HG02798 (cell line): ENCODE results near the gene OGFOD1.
"Not testable (repeated sequence)": the region's sequence is repeated elsewhere in the genome, so short reads cannot be mapped to it uniquely, and the experiment has no call there.

Source experiments
- ATAC-seq: cut with Tn5 transposase; IDR thresholded peaks from one replicate; pipeline ENCODE4 v1.9.1; 2021; ENCODE audit warnings: mild to moderate bottlenecking; ENCODE audit not compliant: unreplicated experiment, poor library complexity

Gene OGFOD1

DNA sequence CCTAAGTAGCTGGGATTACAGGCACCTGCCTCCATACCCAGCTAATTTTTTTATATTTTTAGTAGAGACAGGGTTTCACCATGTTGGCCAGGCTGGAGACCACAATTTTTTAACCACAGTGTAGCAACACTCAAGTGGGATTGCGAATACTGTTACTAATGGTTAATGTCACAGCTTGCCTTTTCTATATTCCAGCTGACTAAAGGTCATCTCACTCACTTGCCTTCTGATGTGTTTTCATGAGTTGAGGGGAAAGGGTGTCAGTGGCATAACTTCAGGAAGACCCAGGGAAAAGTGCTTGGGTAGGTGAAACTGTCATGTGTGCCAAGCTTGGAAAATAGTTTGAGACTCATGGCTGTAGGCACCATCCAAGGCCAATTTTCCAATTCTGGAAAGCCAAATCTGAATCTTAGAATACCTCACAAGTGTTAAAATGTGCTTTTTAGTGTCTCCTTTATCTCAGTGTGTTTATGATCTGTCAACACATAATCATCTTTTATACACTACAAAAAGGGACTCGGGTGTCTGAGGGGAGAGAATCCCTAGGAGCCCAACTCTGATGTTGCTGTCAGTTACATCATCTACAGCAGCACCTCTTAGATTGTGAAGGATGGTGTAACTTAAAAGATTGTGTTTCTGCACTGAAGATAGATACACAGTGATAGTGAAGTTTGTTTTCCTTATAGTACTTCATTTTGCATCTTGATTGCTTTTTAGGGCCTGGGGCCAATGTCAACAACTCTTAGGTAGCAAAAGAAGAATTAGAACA is 27.1 kb downstream of the OGFOD1 start:
- ATAC-seq, result no peak

DNA sequence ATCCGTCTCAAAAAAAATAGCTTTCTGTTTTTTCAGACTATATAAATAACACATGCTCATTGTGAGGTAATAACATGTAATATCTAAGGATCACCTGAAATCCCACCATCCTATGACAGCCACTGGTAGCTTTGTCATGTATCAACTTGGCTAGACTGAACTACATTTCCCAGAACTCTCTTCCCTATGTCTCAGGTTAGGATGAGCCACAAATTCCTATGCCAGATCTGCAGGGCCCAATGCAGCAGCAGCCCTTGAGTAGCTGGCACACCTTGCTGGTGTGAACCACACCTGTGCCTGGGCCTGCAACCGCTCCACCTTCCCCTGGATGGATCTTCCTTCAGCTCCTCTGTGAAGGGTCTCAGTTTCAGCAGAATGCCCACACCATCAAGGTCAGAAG is 28.1 kb downstream of the OGFOD1 start:
- no peak for ATAC-seq

DNA sequence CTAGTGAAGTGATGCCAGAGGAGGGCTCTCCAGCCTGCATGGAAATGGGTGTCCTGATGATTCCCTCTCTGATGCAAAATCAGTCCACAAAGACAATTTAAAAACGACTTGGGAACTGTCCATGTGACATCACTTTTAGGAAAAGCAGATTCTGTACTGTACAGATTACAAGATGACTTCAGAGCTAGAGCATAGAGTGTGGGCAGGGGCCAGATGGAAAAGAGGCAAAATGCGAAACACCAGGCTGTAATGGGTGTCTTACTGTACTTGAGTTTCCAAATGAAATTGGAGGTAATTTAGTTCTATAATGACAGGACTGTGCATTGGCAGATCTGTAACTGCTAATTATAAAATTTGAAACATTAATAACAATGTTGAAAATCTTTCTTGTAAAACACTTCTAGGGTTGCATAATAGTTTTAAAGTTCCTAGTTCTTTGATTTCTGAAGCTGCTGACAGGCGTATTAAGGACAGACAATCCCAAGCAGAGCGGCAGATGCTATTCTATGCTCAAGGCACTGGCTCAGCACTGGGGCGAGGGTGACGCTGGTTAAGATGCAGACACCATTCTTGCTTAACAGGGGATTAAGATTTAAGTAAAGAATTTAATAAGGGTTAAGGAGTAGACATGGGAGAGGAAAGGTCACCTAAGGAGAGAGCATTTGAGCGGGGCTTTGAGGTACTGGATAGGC is 29.6 kb downstream of the OGFOD1 start:
- ATAC-seq, result no peak

DNA sequence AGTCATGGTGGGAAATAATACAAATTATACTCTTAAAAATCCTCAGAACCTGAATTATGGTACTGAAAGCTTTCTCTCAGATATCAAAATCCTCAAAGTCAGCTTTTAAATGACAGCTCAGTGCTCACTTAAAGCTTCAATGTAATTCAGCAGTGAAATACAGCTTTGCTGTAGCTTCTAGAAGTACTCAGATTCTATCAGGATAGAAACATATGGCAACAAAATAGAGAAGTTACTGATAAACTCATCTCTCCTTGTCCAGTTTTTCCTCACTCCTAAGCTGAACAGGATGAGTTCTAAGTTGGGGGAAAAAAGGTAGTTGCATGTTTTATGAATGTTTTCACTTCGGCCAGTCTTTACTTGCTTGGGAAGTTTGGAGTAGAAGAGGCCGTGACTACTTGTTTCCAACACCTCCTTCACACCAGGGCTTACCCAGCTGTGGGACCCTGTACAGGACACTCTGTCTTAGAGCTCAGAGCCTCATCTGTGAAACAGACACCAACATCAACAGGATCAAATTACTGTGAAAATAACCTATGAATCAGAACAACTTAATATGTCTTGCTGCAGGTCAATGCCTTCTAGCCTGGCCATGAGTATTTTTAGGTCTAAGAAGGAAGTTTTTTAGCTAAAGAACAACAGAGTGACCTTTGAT is 30.2 kb downstream of the OGFOD1 start:
- ATAC-seq, result no peak

DNA sequence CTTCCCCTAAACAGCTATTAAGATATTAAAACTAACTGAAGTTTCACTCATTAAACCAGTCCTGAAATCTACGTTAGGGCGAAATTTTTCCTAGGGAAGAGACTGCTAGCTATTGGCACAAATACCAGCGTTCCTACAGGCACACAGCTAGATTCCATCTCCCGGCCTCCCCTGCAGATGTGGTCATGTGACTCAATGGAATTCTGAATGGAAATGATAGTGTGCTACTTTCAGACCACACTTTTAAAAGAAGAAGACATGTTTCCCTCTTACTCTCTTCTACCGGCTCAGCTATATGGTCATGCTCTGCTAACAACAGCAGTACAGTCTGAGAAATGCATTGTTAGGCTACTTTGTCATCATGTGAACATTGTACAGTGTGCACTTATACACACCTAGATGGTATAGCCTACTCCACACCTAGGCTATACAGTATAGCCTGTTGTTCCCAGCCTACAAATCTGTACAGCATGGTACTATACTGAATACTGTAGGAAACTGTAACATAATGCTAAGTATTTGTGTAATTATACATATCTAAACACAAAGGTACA is 31.4 kb downstream of the OGFOD1 start:
- no peak for ATAC-seq

DNA sequence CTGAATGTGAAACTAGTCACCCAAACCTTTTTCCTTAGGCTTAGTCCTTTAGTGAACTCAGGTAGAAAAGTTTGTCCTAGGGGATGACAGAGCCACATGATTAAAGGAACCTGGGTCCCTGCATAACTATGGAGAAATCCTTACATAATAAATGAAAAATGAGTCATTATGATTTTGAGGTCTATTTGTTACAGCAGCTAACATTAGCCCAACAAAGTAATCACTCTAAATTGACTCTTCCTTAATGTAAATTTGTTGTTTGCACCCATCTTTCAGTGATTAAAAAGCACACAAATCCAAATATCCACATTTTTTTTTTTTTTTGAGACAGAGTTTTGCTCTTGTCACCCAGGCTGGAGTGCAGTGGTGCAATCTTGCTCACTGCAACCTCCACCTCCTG is 32.0 kb downstream of the OGFOD1 start:
- no peak for ATAC-seq

DNA sequence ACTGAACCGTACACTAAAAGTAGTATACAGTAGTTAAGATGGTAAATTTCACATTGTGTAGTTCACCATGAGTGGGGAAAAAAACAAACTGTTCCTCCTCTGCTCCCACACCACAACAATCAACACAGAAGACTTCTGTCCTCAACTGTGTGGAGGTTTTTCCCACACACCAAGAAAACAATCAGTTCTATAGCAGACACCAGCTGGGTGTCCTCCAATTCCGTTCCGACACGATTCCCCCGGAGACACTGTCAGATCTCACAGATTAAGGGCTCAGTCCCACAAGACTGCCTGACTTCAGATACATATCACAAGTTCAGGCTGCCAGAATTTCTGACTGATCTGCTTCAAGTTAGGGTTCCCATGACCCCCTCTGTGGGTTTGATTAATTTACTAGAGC is 36.7 kb downstream of the OGFOD1 start:
- ATAC-seq, result no peak

DNA sequence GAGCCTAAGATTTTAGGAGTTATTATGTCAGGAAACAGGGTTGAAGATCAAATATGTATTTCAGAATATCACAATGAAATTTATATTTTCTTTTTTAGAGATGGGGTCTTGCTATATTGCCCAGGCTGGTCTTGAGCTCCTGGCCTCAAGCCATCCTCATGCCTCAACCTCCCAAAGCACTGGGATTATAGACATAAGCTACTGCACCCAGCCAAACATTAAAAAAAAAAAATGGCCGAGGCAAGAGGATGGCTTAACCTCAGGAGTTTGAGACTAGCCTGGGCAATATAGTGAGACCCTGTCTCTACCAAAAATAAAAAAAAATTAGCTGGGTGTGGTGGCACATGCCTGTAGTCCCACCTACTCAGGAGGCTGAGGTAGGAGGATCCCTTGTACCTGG is 37.5 kb downstream of the OGFOD1 start:
- ATAC-seq, result not testable (repeated sequence)

DNA sequence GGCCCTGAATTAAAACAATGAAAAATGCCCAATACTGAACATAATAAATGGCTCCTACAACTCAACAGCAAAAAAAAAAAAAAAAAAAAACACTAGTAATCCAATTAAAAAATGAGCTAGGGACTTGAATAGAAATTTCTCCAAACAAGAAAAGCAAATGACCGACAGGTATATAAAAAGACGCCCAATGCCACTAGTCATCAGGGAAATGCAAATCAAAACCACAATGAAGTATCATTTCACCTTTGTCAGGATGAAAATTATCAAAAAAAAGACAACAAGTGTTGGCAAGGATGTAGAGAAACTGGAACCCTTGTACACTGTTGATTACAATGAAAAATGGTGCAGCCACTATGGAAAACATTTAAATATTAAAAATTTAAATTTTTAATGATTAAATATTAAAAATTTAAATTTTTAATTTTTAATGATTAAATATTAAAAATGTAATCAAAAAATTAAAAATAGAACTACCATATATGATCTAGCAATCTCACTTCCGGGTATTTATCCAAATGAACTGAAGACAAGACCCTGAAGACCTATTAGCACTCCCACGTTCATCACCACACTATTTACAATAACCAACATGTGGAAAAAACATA is 40.4 kb downstream of the OGFOD1 start:
- no peak for ATAC-seq

DNA sequence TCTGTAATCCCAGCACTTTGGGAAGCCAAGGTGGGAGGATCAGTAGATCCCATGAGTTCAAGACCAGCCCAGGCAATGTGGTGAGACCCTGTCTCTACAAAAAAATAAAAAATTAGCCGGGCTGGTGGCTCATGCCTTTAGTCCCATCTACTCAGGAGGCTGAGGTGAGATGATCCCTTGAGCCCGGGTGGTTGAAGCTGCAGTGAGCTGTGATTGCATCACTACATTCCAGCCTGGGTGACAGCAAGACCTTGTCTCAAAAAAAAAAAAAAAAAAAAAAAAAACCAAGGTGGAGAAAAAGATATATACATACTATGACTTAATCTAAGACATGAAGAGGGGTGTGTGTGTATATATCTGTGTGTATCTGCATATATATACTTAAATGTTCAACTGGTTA is 41.8 kb downstream of the OGFOD1 start:
- no peak for ATAC-seq

DNA sequence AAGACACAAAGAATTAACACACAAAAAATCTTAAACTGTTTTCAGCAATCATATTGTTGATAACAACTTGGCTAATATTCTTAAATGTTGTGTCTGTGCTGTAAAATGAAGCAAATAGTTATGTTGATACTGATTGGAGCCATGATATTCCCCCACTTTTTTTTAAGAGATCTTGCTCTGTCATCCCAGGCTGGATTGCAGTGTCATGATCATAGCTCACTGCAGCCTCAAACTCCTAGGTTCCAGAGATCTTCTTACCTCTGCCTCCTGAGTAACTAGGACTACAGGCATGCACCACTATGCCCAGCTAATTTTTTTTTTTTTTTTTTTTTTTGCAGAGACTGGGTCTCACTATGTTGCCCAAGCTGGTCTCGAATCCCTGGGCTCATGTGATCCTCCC is 42.5 kb downstream of the OGFOD1 start:
- no peak for ATAC-seq

DNA sequence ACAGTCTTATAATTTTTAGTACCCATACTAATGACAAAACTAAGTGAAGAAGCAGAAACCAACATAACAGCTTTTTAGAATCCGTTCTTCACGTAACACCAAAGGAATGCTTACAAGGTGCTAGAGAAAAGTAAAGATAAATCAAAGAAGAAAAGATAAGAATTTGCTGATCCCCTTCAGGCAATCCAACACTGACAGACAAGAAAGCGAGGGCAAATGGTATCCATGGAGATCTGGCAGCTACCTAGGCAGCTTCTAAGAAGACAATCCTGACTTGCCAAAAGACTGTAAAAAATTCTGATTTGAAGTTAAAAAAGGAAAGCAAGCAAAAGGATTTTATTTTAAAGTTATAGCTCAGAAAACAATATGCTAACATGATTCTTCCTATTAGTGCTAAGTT is 53.8 kb downstream of the OGFOD1 start:
- no peak for ATAC-seq

DNA sequence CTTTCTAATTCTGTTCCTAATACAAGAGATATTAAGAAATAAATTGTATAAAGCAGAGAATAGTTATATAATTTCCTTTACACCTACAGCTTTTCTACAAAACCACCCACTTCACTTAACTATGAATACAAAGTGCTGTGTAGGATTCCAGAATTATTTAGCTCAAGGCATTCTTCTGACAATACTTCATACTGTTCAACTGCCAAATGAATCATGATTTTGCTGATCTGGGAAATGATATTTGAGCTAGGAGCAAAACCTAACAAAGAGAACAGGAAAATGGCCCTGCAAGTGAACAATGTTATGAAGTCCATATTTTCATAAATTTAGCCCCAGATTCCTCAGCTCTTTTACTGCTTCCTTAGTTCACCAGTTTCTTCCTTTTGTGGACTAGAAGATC is 55.6 kb downstream of the OGFOD1 start:
- no peak for ATAC-seq

DNA sequence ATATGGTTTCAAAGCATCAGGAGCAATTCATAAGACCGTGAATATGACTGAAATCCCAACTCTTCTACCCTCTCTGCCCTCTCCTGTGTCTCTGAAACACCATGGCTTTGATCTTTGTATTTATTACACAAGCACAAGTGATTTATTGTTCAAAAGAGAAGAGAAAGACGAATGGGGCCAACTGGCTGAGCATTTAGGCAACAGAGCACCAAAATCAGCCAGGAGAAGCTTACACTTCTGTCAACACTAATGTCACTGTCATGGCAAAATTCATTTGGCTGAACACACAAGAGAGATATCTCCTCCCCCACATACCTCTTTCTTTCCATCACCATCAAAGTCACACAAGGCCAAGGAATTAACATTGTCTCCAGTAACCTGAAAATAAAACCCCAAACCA is 59.2 kb downstream of the OGFOD1 start:
- ATAC-seq, result no peak

DNA sequence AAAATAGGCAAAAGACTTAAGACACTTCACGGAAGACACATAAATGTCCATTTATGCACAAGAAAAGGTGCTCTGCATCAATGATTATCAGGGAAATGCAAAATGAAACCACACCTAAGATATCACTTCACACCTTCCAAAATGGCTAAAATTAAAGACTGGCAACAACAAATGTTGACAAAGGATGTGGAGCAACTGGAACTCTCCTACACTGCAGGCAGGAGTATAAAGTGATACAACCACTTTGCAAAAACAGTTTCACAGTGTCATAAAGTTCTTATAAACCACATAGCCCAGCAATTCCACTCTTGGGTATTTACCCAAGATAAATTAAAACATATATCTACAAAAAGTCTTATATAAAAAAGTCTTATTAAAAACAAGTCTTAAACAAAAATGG is 60.7 kb downstream of the OGFOD1 start:
- ATAC-seq, result no peak

DNA sequence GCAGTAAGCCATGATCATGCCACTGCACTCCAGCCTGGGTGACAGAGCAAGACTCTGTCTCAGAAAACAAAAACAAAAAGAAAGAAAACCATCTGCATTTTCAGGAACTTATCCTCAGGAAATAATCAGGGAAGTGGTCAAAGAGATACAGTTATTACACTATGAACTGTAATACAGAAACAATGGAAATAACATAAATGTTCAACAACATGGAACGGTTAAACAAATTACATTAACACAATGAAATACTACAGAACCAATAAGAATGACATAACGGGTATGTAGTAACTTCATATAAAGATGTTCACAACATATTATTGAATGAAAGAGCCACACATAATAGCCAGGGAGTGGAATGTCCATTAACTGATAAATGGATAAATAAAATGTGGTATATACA is 61.7 kb downstream of the OGFOD1 start:
- no peak for ATAC-seq

DNA sequence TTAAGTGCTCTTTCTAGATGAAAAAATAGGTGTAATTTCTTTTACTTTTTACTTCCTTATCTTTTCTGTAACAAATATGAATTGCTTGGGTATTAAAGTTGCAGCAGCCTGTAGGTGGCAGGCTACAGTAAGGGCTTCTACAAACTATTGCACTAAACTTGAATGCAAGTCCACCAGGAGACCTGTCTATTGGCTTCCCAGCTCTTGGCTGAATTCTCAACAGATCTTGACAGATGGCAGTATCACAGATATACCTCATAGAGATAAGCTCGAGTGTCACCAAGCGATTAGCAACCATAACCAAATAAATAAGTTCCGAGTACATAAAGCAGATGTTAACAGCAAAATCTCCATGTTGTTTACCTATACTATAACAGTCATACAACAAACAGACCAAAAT is 62.6 kb downstream of the OGFOD1 start:
- ATAC-seq, result no peak

DNA sequence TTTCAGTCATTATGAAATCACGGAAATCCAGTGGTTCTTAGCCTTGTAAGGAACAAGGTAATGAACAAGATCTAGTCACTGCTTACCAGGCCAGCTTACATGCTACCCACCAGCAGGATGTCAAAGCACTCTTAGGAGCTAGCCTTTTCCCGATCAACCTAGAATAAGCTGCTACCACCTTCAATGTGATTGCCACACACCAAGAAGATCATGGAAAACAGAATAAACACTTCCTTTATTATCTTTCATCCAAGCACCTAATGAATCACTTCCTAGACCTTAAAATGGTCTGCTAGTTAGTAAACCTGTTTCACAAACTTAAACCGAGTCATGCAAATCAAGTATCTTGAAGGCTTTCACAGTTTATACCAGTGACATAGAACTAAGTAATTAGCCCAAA is 63.5 kb downstream of the OGFOD1 start:
- ATAC-seq, result no peak

DNA sequence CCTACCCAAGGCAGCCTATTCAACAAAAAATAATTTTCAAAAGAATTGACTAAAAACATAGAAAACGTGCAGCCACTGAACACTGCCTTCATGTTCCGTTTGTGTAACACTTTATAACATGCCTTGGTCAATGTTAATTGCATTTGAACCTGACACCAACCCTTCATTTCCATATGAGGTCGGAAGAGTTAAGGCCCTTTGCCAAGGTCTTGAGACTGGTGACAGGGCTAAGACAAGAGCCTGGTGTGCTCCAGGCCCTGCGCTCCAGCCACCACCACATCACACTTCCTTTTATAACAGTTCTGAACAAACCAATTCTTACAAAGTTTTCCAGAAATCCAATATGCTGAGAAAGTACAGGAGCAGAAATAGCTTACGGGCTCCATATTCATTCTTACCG is 64.3 kb downstream of the OGFOD1 start:
- ATAC-seq, result no peak

DNA sequence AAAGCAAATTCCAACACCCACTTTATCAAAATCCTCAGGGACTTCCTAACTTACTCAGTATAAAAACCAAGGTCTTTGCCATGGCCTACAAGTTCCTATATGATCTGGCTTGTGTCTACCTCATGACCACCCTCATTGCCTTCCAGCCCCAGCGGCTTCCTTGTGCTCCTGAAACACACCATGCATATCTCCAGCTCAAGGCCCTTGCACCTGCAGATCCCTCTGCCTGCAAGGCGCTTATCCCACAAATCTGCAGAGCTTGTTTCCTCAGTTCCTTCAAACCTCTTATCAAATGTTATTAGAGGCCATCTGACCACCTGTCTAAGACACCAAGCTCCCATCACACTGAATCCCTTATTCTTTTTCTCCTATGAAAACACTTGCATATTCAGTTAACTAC is 65.9 kb downstream of the OGFOD1 start:
- no peak for ATAC-seq

DNA sequence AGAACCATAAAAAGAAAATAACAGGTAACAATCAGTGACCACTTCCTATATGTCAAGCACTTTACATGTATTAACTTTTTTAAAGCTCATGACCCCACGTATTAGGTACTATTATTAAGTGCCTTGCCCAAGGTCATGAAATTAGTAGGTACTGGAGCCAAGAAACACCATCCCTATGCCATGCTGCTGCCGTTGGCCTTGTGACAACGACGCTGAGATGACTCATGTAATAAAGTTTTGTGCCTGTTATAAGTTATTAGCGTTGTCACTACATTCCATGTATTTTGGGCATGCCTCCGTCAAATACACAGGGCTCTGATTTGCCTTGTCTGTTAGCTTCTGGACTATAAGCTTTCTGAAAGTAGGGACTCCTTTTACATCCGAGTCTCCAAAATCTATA is 67.1 kb downstream of the OGFOD1 start:
- no peak for ATAC-seq
